RPMI8226 (cell line): ENCODE data around the gene SLC22A23.

Experiments used
- DNase-seq: peaks from one replicate; pipeline ENCODE4 v3.0.0-alpha.2; 2015

SLC22A23 gene

GRCh38 chr6:3471711-3472110 is 14.9 kb upstream of the SLC22A23 start:
- DNase-seq: no peak

GRCh38 chr6:3471286-3471685 is 14.4 kb upstream of the SLC22A23 start:
- no peak for DNase-seq

- DNase-seq: no peak
Measured at GRCh38 chr6:3468585-3468984, 11.7 kb upstream of the SLC22A23 start.

- no peak for DNase-seq
Measured at GRCh38 chr6:3467996-3468395, 11.1 kb upstream of the SLC22A23 start.

- no peak for DNase-seq
Measured at GRCh38 chr6:3466488-3467219, 9.8 kb upstream of the SLC22A23 start.

- no peak for DNase-seq
Measured at GRCh38 chr6:3460253-3460652, 3.4 kb upstream of the SLC22A23 start.

- no peak for DNase-seq
Measured at GRCh38 chr6:3458706-3459421, 2.0 kb upstream of the SLC22A23 start.

- peak; percentile 88 for DNase-seq
Measured at GRCh38 chr6:3457710-3458602, 1.1 kb upstream of the SLC22A23 start.

- DNase-seq: peak; percentile 48
Measured at GRCh38 chr6:3456395-3456897, 404 bp downstream of the SLC22A23 start.

- peak; percentile 70 for DNase-seq
Measured at GRCh38 chr6:3455569-3456394, 1.1 kb downstream of the SLC22A23 start.

- peak; percentile 76 for DNase-seq
Measured at GRCh38 chr6:3455147-3455568, 1.7 kb downstream of the SLC22A23 start.

- no peak for DNase-seq
Measured at GRCh38 chr6:3454273-3455010, 2.4 kb downstream of the SLC22A23 start.

GRCh38 chr6:3453413-3454272 is 3.2 kb downstream of the SLC22A23 start:
- peak; percentile 42 for DNase-seq

GRCh38 chr6:3451498-3451897 is 5.4 kb downstream of the SLC22A23 start:
- DNase-seq: no peak

- DNase-seq: no peak
Measured at GRCh38 chr6:3450888-3451287, 6.0 kb downstream of the SLC22A23 start.

GRCh38 chr6:3449750-3450305 is 7.0 kb downstream of the SLC22A23 start:
- DNase-seq: no peak

- DNase-seq: no peak
Measured at GRCh38 chr6:3449321-3449720, 7.5 kb downstream of the SLC22A23 start.

GRCh38 chr6:3447005-3447404 is 9.8 kb downstream of the SLC22A23 start:
- DNase-seq: no peak

GRCh38 chr6:3446184-3446583 is 10.7 kb downstream of the SLC22A23 start:
- no peak for DNase-seq
